Midbrain (tissue), 1 donor: ENCODE measurements around the gene SMARCC2.
"Not testable (repeated sequence)": the region's sequence is repeated elsewhere in the genome, so short reads cannot be mapped to it uniquely, and the experiment has no call there.

Experiments
- DNase-seq: peaks from one replicate; lab custom pipeline; 2025; lab: John Stamatoyannopoulos, UW

The SMARCC2 gene

DNA sequence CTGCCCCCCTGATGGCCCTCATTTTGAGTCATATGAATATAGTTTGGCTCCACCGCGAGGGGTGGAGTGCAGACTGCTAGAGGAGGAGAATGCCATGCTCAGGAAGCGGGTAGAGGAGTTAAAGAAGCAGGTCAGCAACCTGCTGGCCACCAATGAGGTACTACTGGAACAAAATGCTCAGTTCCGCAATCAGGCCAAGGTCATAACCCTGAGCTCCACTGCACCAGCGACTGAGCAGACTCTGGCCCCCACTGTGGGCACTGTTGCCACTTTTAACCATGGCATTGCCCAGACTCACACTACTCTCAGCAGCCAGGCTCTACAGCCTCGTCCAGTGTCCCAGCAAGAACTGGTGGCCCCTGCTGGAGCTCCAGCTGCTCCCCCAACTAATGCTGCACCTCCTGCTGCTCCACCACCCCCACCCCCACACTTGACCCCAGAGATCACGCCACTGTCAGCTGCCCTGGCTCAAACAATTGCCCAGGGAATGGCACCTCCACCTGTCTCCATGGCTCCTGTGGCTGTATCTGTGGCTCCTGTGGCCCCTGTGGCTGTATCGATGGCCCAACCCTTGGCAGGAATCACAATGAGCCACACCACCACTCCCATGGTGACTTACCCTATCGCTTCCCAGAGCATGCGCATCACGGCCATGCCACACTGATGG lies 67.9 kb downstream of the SMARCC2 start:
- DNase-seq = no peak

DNA sequence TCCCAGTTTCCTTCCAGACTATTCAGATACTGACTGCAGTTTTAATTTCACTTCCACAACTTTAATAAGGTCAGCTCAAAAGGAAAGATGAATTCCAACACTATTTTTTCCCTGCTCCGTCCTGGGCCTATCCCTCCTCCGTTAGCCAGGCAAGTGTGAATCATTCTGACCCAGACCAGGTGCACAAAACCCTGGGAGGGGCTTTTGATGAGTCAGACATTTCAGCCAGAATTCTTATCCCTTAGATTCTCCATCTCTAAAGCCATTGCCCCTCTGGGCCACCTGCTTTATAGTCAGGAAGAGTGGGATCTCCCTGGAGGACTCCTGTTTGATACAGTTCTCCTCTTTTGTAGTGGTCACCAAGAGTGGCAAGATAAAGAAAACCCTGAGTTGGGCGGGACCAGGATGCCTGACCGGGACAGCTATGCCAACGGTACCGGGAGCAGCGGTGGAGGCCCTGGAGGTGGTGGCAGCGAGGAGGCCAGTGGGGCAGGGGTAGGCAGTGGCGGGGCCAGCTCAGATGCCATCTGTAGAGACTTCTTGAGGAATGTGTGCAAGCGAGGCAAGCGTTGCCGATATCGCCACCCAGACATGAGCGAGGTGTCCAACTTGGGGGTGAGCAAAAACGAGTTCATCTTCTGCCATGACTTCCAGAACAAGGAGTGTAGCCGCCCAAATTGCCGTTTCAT lies 69.0 kb downstream of the SMARCC2 start:
- DNase-seq = no peak

DNA sequence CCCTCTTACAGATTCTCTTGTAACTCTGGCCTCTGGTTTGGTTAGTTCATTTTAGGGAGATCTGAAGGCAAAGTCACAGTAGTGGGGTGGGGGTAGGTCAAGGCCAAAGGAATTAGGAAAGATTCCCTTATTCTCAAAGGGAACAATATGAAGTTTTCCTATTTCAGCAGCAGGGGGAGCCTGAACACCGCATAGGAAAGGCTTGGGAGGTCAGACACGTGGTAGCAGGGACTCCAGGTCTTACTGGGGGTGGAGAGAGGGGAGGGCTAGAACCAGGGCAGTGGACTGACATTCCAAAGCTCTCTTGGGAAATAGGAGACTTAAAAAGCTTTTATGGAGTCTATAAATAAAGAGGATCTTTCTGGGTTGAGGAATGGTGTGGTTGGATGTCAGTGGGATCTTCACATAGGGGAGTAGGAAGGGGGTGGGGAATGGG lies 69.9 kb downstream of the SMARCC2 start:
- peak; percentile 77 for DNase-seq

DNA sequence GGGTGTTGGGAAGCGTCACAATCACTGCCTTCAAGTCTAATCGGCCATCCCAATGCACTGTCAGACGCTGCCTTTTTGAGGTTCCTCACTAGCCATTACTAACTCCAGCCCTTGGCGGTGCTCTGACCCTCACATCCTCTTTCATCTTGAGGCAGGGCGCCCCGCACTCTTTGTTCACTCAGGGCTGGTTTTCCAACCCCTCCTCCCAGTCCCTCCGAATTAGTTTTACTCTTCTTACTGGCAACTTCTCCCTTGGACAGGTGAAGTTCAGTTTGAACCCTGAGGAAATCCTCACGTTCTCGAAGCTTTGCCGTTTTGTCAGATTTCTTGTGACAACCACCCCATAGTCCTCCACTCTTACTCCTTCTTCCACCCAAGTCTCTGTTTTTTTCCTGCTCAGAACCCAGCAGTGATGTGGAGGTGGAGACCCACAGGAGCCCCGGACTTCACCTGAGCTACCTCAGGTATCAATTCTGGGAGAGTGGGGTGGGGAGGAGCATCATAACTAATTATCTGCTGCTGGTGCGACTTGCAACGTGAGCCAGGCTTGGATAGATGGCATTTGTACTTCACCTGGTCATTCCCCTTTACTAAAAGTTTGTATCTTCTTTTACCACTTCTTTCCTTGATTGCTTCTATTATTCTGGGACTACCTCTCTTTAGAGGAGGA lies 70.5 kb downstream of the SMARCC2 start:
- no peak for DNase-seq

DNA sequence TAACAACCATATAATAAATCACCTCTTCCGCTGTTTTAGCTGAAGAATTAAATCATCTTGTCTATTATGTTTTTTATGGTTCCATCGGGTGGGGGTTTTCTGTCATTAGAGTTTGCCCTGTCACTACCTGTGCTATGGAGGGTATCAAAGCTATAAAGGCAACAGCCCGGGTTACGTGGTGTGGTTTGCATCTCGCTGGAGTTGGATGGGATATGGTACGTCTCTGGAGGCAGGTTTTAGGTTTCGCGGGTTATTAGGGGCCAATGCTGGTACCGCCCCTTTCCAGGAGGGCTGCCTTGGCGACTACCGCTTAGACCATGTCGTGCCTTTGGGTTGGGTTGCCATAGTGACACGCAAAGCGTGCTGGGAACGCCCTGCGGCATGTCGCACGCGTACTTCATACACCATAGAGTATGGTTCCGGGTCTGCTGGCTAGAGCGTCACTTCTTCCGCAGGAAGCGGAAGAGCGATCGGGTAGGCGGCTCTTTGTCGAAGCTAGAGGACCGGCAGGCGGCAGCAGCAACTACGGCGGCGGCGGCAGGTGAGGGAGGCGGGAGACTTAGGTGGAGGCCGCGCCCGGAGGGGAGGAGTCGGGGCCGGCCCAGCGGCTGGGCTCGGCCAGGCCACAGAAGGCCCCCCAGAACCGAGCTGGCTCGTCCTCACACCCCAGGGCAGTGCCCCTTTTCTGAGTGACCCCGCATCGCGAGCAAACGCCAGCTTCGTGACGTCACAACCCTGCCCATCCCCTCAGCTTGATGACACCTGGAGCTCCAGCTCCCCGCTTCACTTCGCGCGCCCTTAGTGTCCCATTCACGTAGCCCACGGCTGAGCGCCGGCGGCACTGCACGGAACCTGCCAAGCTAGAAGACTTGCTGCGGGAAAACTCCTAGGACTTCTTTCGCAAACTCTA lies 71.2 kb downstream of the SMARCC2 start, which contains the start of gene ZC3H10:
TSS of gene ZC3H10 (plus strand) at position 489 of the 910 bp plus-strand sequence. CDS start 2,297 bp downstream, outside the sequence.
- peak; percentile 97 for DNase-seq

DNA sequence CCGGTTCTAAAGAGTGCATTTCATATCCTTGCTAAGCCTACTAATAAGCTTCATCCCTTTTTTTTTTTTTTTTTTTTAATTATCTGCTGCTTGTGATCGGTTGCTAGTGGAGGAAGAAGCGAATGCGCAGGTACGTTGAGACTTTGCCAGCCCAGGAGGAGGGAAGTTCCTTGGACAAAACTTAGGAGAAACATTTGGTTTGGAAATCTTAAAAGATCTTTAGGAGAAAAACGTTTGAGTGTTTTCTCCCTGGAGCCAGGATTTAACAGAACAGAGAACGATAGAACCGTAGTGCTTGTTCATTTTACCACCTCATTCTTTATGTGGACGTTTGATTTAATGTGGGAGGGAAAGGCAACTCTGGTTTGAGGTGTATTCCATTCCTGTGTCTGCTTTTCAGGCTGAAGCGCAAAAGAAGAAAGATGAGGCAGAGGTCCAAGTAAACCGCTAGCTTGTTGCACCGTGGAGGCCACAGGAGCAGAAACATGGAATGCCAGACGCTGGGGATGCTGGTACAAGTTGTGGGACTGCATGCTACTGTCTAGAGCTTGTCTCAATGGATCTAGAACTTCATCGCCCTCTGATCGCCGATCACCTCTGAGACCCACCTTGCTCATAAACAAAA lies 72.1 kb downstream of the SMARCC2 start:
- DNase-seq = not testable (repeated sequence)

DNA sequence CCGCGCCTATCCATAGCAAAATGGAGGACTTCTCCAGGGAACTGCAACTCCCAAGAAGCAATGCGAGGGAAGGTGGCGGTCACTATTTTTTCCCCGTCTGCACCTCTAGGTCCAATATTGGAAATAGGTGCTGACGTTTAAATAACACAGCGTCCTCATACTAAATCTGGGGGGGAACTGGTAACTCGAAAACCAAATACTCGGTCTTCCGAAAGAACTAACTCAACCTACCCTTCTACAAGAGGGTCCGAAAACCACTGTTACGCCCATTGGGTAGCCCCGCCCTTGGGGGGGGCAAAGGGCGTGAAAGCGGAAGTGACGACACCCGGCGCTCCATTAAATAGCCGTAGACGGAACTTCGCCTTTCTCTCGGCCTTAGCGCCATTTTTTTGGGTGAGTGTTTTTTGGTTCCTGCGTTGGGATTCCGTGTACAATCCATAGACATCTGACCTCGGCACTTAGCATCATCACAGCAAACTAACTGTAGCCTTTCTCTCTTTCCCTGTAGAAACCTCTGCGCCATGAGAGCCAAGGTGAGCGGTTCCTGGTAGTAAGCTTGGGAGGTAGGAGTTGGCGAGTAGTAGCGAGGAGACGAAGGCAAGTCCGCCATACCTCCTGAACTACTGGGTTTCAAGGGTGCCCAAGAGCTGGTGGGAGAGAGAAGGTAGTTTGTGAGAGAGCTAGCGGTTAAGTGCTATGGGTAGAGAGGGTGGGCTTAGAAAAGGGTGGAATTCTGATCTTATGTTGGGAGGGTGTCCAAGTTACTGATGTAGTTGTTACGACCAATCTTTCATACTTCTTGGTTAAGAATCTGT lies 72.8 kb downstream of the SMARCC2 start, which contains the start of gene RPL41:
TSS of gene RPL41 (plus strand) at position 367 of the 815 bp plus-strand sequence.
- peak; percentile 97 for DNase-seq

DNA sequence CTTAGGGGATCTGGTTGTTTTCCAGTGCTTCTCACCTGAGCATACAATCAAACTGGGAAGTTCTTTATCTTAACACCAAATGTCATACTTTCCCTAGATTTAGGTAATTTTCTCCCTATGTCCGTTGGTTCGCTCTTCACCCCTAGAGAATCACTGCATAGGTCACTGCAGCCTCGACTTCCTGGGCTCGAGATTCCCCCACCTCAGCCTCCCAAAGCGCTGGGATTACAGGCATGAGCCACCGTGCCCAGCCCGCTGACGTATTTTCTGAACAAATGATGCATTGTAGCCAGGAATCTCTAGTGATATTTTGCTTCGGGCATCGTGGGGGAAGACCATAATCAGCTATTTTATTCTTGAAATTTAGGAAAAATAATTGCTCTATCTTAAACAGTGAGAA lies 74.0 kb downstream of the SMARCC2 start:
- no peak for DNase-seq

DNA sequence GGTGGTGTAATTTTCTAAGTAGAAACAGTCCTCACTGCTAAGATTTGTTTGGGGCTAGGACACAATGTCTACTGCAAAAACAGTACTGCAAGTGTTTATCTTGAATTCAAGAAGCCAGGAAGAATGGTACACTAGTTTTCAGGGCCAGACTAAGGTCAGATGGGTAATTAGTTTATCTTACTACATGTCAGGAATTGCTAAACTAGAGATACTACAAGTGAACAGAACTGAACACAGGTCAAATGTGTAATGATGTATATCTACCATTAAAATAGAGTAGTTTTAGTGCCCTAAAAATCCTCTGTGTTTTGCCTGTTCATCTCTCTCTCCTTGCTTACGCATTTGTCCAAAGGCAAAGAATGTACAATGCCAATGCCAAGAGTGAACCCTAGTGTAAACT lies 75.2 kb downstream of the SMARCC2 start:
- DNase-seq = no peak
